ENCODE data around the gene GHR.
"Not testable (repeated sequence)": the region's sequence is repeated elsewhere in the genome, so short reads cannot be mapped to it uniquely, and the experiment has no call there.

DNA sequence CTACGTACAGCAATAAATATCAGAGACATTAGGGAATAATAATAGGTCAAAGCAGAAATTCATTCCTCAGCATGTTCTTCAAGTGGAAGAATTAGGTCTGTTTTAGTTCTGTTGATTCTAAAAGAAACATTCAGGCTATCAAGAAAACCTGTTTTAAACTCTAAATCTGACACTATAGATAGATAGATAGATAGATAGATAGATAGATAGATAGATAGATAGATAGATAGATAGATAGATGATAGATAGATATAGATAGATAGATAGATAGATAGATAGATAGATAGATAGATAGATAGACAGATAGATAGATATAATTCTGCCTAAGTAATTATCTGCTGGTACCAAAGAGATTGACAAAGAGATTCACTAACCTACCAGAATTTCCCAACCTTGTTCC lies 155.7 kb downstream of the GHR start:
- TF ChIP-seq, protein P1, sequence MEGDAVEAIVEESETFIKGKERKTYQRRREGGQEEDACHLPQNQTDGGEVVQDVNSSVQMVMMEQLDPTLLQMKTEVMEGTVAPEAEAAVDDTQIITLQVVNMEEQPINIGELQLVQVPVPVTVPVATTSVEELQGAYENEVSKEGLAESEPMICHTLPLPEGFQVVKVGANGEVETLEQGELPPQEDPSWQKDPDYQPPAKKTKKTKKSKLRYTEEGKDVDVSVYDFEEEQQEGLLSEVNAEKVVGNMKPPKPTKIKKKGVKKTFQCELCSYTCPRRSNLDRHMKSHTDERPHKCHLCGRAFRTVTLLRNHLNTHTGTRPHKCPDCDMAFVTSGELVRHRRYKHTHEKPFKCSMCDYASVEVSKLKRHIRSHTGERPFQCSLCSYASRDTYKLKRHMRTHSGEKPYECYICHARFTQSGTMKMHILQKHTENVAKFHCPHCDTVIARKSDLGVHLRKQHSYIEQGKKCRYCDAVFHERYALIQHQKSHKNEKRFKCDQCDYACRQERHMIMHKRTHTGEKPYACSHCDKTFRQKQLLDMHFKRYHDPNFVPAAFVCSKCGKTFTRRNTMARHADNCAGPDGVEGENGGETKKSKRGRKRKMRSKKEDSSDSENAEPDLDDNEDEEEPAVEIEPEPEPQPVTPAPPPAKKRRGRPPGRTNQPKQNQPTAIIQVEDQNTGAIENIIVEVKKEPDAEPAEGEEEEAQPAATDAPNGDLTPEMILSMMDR (IDR thresholded peaks at IDR 0.05) = not testable (repeated sequence)
- TF ChIP-seq POLR2A (IDR thresholded peaks at IDR 0.05) = not testable (repeated sequence)
